Heart right ventricle (tissue), 16 donors: ENCODE measurements around the gene DTNB. TPM values are rescaled to one million over a fixed set of nuclear protein-coding genes. Genes with fewer than 3 reads are reported as not detected.

ENCODE experiments used
- ATAC-seq, 8 donors: fragments of 200-7000 bp; cut with Tn5 transposase; one replicate each; pipeline ENCODE4 v1.9.1; 2020; ENCODE audit warnings: mild to moderate bottlenecking in 8 of 8, moderate library complexity in 8 of 8, moderate number of reproducible peaks in 1 of 8
- DNase-seq, 2 donors: peaks; one replicate each; pipeline ENCODE4 v3.0.0-alpha.2; 2020
- H3K27ac ChIP-seq, 10 donors: fragments of 200-600 bp; sonication (generic) in 2 of 10; one replicate each; pipeline versions ENCODE4 v1.5.0 to v1.8.0; 2020 to 2022; ENCODE audit warnings: mild to moderate bottlenecking in 3 of 10
- H3K27me3 ChIP-seq, 7 donors: fragments of 200-600 bp; one replicate each; pipeline ENCODE4 v1.8.0; 2021 to 2022; ENCODE audit warnings: mild to moderate bottlenecking in 2 of 7
- H3K36me3 ChIP-seq, 9 donors: fragments of 200-600 bp; sonication (generic) in 1 of 9; one replicate each; pipeline versions ENCODE4 v1.5.0 to v1.8.0; 2020 to 2022; ENCODE audit warnings: mild to moderate bottlenecking in 2 of 9
- H3K4me1 ChIP-seq, 9 donors: fragments of 200-600 bp; sonication (generic) in 1 of 9; one replicate each; pipeline versions ENCODE4 v1.5.0 to v1.8.0; 2020 to 2022; ENCODE audit warnings: mild to moderate bottlenecking in 4 of 9
- H3K4me3 ChIP-seq, 10 donors: fragments of 200-600 bp; sonication (generic) in 2 of 10; one replicate each; pipeline versions ENCODE4 v1.5.0 to v1.8.0; 2020 to 2022; ENCODE audit warnings: mild to moderate bottlenecking in 7 of 10, moderate library complexity in 2 of 10
- H3K9me3 ChIP-seq, 11 donors: fragments of 200-600 bp in 10 of 11; sonication (generic) in 2 of 11; one replicate each; pipeline versions ENCODE4 v1.5.0 to v1.8.0; 2013 to 2022; ENCODE audit warnings: mild to moderate bottlenecking in 2 of 11, control low read depth in 1 of 11, moderate library complexity in 1 of 11
- WGBS, 2 donors: extraction: QIAGEN DNeasy Blood & Tissue Kit; methylation state at CpG; one replicate each; pipeline ENCODE4 v1.1.7; 2013; ENCODE audit warnings: inconsistent platforms in 1 of 2; 5-methylcytosine and 5-hydroxymethylcytosine counted together
- intact Hi-C, 10 donors: fragments of 100-400 bp; cut with DNase I; formaldehyde crosslinking; loops; one replicate each; pipeline versions ENCODE4 v1.11.1 to v1.14.2; 2022
- polyA plus RNA-seq, 2 donors: library from polyadenylated mRNA; stranded (reverse); fragments of 200-250 nt; gene quantifications; one replicate each; pipeline ENCODE4 v1.2.3, GENCODE V29; 2013
- total RNA-seq, 10 donors: library from RNA; stranded (reverse); fragmentation: NEBNext Ultra II Directional in 3 of 10; extraction: Animal tissue kit (Norgen Biotek cat#: 25700) in 3 of 10; gene quantifications; one replicate each; pipeline versions ENCODE4 v1.2.1 to v1.2.4, GENCODE V29; 2021 to 2023
- TF ChIP-seq, protein P1 (sequence below), 9 donors: fragments of 200-600 bp; sonication (generic) in 2 of 9; IDR thresholded peaks; one replicate each; pipeline versions ENCODE4 v1.5.0 to v1.8.0; 2021 to 2022; ENCODE audit warnings: antibody characterized with exemption in 9 of 9, mild to moderate bottlenecking in 5 of 9, moderate library complexity in 1 of 9
- donor health status: Arrhythmogenic right ventricular cardiomyopathy.
- donor health status: ischemic (EF 13 %, LVEDD 7.1; RV severe dilation, severe dysfunction).
- donor health status: healthy with polysubstance abuse.
- donor health status: DM: no; HTN: yes; CAD: no.
- donor health status: DM: no; HTN: no; CAD: no.
- donor health status: ischemic (EF 25% LVEDD 6.9; RV normal size, moderate dysfunction).
- donor health status: ischemic (EF 25% LVEDD 5.7; RV mildly dilated, moderate dysfunction).
- donor health status: healthy.
- donor health status: DM: yes; HTN: yes; CAD: no.
- donor health status: Ischemic cardiomyopathy.
- donor health status: ischemic (EF 35%, LVEDD 5.7; RV mildly dilated, moderate dysfunction).
- donor health status: nonischemic (EF 11% LVEDD 7.7; RV severe dilation, severe dysfunction).
- donor health status: DM: yes; HTN: yes; CAD: no.
- donor health status: PGD.
- donor health status: ischemic (EF 29% LVEDD 5.4; RV normal size, mild dysfunction).
- donor health status: nonischemic (EF 23%, LVEDD 6.1; RV moderate dilation, normal function).

The DTNB gene
- total and polyA plus RNA-seq, 12 donors, result 2.8 to 11.3 (median 7.8) TPM

DNA sequence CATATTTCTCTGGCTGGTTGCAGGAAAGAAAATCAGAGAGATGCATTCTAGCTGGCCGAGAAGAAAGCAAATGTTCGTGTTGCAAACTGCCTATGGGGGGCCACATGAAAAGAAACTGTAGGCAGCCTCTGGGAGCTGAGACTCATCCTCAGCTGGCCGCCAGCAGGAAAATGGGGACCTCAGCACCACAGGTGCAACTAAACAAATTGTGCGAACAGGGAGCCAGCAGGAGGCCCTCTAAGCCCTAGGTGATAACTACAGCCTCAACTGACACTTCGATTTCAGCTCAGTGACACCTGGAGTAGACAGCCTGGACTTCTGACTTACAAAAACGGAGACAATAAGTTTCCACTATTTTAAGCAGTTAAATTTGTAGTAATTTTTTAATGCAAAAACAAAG, 107.3 kb downstream of the DTNB start:
- no peak for ATAC-seq
- H3K36me3 ChIP-seq, result no peaks in the 10 kb centered on the region
- no peaks in the 10 kb centered on the region for H3K9me3 ChIP-seq
- WGBS, 2 donors, result 93% methylated on average over 6 of the region's 6 CpGs
- intact Hi-C loops, result no loop called here
- no peak for DNase-seq
- H3K27me3 ChIP-seq, result no peaks in the 10 kb centered on the region
- no peak overlapping the region for H3K4me3 ChIP-seq
- H3K27ac ChIP-seq, result peak overlapping the region in 1 of 10 donors; percentile 77
- TF ChIP-seq, protein P1, sequence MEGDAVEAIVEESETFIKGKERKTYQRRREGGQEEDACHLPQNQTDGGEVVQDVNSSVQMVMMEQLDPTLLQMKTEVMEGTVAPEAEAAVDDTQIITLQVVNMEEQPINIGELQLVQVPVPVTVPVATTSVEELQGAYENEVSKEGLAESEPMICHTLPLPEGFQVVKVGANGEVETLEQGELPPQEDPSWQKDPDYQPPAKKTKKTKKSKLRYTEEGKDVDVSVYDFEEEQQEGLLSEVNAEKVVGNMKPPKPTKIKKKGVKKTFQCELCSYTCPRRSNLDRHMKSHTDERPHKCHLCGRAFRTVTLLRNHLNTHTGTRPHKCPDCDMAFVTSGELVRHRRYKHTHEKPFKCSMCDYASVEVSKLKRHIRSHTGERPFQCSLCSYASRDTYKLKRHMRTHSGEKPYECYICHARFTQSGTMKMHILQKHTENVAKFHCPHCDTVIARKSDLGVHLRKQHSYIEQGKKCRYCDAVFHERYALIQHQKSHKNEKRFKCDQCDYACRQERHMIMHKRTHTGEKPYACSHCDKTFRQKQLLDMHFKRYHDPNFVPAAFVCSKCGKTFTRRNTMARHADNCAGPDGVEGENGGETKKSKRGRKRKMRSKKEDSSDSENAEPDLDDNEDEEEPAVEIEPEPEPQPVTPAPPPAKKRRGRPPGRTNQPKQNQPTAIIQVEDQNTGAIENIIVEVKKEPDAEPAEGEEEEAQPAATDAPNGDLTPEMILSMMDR (IDR thresholded peaks at IDR 0.05), result no peak
- H3K4me1 ChIP-seq, result peaks cover 0 to 31% (median 9%) of the 10 kb centered on the region in 9 donors

GRCh38 chr2:25561136-25561850, 112.1 kb downstream of the DTNB start:
- H3K27me3 ChIP-seq, result no peaks in the 10 kb centered on the region
- DNase-seq (no peak), ATAC-seq (no peak)
- no peak overlapping the region for H3K4me3 ChIP-seq
- H3K4me1 ChIP-seq, result peaks cover 0 to 27% (median 1%) of the 10 kb centered on the region in 9 donors
- H3K27ac ChIP-seq, result no peak overlapping the region
- TF ChIP-seq, protein P1 (IDR thresholded peaks at IDR 0.05), result no peak
- WGBS, 2 donors, result 94 to 95% methylated on average over 5 of the region's 5 CpGs
- H3K9me3 ChIP-seq, result no peaks in the 10 kb centered on the region
- no peaks in the 10 kb centered on the region for H3K36me3 ChIP-seq
- intact Hi-C loops, result no loop called here

DNA sequence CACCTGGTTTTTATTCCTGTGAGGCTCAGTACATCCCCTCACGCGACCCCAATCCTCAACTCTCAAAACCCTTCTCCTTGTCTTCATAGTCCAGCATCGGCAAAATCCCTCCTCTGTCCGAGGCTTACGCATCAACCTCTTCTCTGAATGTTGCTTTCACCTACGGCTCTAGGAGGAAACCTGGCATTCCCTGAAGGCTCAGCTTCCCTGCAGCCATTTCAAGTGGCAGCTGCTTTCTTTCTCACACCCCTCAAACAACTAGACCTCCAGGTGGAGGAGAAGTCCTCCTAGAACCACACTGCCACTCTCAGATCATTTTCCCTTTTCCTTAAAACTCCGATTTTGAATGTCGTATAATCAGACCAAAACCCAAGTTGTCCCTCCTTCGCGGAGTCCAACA, 114.2 kb downstream of the DTNB start:
- 96 to 97% methylated on average over 10 of the region's 10 CpGs for WGBS, 2 donors
- no peak overlapping the region for H3K4me3 ChIP-seq
- ATAC-seq (no peak), DNase-seq (no peak)
- H3K9me3 ChIP-seq, result no peaks in the 10 kb centered on the region
- intact Hi-C loops, result no loop called here
- H3K36me3 ChIP-seq, result no peaks in the 10 kb centered on the region
- H3K4me1 ChIP-seq, result peaks cover 0 to 26% (median 0%) of the 10 kb centered on the region in 9 donors
- peak overlapping the region in 2 of 10 donors; percentile 8 to 72 for H3K27ac ChIP-seq
- TF ChIP-seq, protein P1 (IDR thresholded peaks at IDR 0.05), result no peak
- no peaks in the 10 kb centered on the region for H3K27me3 ChIP-seq

DNA sequence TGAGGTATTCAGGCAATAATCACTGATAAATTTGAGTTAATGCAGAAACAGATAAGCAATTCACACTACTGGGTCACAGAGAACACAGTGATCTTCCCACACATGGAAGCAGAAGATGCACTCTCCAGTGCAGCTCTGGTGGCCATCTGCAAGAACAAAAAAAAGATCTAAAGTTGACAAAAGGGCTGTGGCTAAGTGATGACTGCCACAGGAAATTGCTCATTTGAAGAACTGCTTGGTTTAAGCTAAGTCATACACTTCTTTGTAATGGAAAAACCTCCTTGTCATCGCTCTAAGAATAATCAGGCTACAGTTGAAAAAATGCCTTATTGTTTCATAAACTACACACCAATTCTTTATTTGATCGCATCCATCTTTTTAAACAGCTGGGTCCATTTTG, 115.1 kb downstream of the DTNB start:
- DNase-seq, result no peak
- peak in 5 of 8 donors; percentile 42 to 78 (median 61) for ATAC-seq
- 45 to 58% methylated on average over 2 of the region's 2 CpGs for WGBS, 2 donors
- no peaks in the 10 kb centered on the region for H3K9me3 ChIP-seq
- H3K4me1 ChIP-seq, result peaks cover 0 to 26% (median 0%) of the 10 kb centered on the region in 9 donors
- H3K27ac ChIP-seq, result peak overlapping the region in 2 of 10 donors; percentile 8 to 72
- no peaks in the 10 kb centered on the region for H3K36me3 ChIP-seq
- H3K4me3 ChIP-seq, result no peak overlapping the region
- no peaks in the 10 kb centered on the region for H3K27me3 ChIP-seq
- TF ChIP-seq, protein P1 (IDR thresholded peaks at IDR 0.05), result no peak
- intact Hi-C loops, result no loop called here
